Liver (tissue), 9 donors: ENCODE results near the gene AVEN. TPM values are rescaled to one million over a fixed set of nuclear protein-coding genes. Genes with fewer than 3 reads are reported as not detected.

Experiments
- DNase-seq: peaks from one replicate; pipeline ENCODE4 v3.0.0-alpha.2; 2017; ENCODE audit warnings: low spot score
- H3K27ac ChIP-seq, 2 donors: one replicate each; pipeline ENCODE4 v1.7.0; 2013; ENCODE audit warnings: inconsistent platforms in 2 of 2, low read length in 2 of 2, control low read depth in 1 of 2, low read depth in 1 of 2, mild to moderate bottlenecking in 1 of 2
- H3K27me3 ChIP-seq, 4 donors: one replicate each; pipeline versions ENCODE4 v1.6.1 to v1.7.0; 2013; ENCODE audit warnings: low read length in 3 of 4, inconsistent platforms in 1 of 4, mild to moderate bottlenecking in 1 of 4, moderate library complexity in 1 of 4; ENCODE audit not compliant: control insufficient read depth in 4 of 4, insufficient read depth in 4 of 4
- H3K36me3 ChIP-seq, 4 donors: one replicate each; pipeline versions ENCODE4 v1.6.1 to v1.7.0; 2013; ENCODE audit warnings: low read length in 3 of 4, mild to moderate bottlenecking in 3 of 4, low read depth in 1 of 4, moderate library complexity in 1 of 4; ENCODE audit not compliant: control insufficient read depth in 4 of 4, insufficient read depth in 3 of 4
- H3K4me1 ChIP-seq, 4 donors: one replicate each; pipeline versions ENCODE4 v1.6.1 to v1.7.0; 2013; ENCODE audit warnings: low read length in 3 of 4, mild to moderate bottlenecking in 3 of 4, moderate library complexity in 1 of 4; ENCODE audit not compliant: control insufficient read depth in 4 of 4, insufficient read depth in 4 of 4
- H3K4me3 ChIP-seq, 3 donors: one replicate each; pipeline versions ENCODE4 v1.6.1 to v1.7.0; 2013; ENCODE audit warnings: low read length in 3 of 3, control low read depth in 1 of 3, low read depth in 1 of 3, mild to moderate bottlenecking in 1 of 3
- H3K9ac ChIP-seq, 2 donors: one replicate each; pipeline ENCODE4 v1.7.0; 2013; ENCODE audit warnings: low read length in 2 of 2, mild to moderate bottlenecking in 2 of 2, moderate library complexity in 2 of 2, control low read depth in 1 of 2, low read depth in 1 of 2
- H3K9me3 ChIP-seq, 4 donors: one replicate each; pipeline versions ENCODE4 v1.6.1 to v1.7.0; 2013; ENCODE audit warnings: low read length in 3 of 4; ENCODE audit not compliant: control insufficient read depth in 4 of 4
- EGR1 ChIP-seq, 2 donors: IDR thresholded peaks; 2 replicates each; pipeline ENCODE4 v1.6.1; 2016 to 2018; ENCODE audit warnings: antibody characterized with exemption in 2 of 2, low read depth in 2 of 2
- FOXA1 ChIP-seq: IDR thresholded peaks from 2 replicates; pipeline ENCODE4 v1.6.1; 2016; ENCODE audit warnings: antibody characterized with exemption
- FOXA2 ChIP-seq: IDR thresholded peaks from 2 replicates; pipeline ENCODE4 v1.6.1; 2016; ENCODE audit warnings: antibody characterized with exemption
- GABPA ChIP-seq, 2 donors: IDR thresholded peaks in 1 of 2; conservative IDR thresholded peaks in 1 of 2; 2 replicates each; pipeline ENCODE4 v1.6.1; 2016; ENCODE audit warnings: antibody characterized with exemption in 2 of 2, mild to moderate bottlenecking in 1 of 2, moderate library complexity in 1 of 2
- HNF4A ChIP-seq, 2 donors: conservative IDR thresholded peaks; 2 replicates each; pipeline ENCODE4 v1.6.1; 2016; ENCODE audit warnings: antibody characterized with exemption in 2 of 2, mild to moderate bottlenecking in 2 of 2
- HNF4G ChIP-seq: IDR thresholded peaks from 2 replicates; pipeline ENCODE4 v1.6.1; 2016; ENCODE audit warnings: antibody characterized with exemption
- JUND ChIP-seq, 2 donors: IDR thresholded peaks; 2 replicates each; pipeline ENCODE4 v1.6.1; 2016; ENCODE audit warnings: antibody characterized with exemption in 2 of 2
- NR2F2 ChIP-seq: IDR thresholded peaks from 2 replicates; pipeline ENCODE4 v1.6.1; 2016; ENCODE audit warnings: antibody characterized with exemption
- RAD21 ChIP-seq, 2 donors: IDR thresholded peaks; 2 replicates each; pipeline ENCODE4 v1.6.1; 2016; ENCODE audit warnings: antibody characterized with exemption in 2 of 2, mild to moderate bottlenecking in 2 of 2
- RXRA ChIP-seq, 2 donors: IDR thresholded peaks; 2 replicates each; pipeline ENCODE4 v1.6.1; 2017 to 2018; ENCODE audit warnings: antibody characterized with exemption in 2 of 2, mild to moderate bottlenecking in 1 of 2
- SP1 ChIP-seq: IDR thresholded peaks from 2 replicates; pipeline ENCODE4 v1.6.1; 2018; ENCODE audit warnings: antibody characterized with exemption, mild to moderate bottlenecking
- TAF1 ChIP-seq: conservative IDR thresholded peaks from 2 replicates; pipeline ENCODE4 v1.6.1; 2016; ENCODE audit warnings: antibody characterized with exemption, mild to moderate bottlenecking
- YY1 ChIP-seq: IDR thresholded peaks from 2 replicates; pipeline ENCODE4 v1.6.1; 2016; ENCODE audit warnings: antibody characterized with exemption, mild to moderate bottlenecking
- WGBS: extraction: QIAGEN DNeasy Blood & Tissue Kit; methylation state at CpG from one replicate; pipeline ENCODE4 v1.1.7; 2013; 5-methylcytosine and 5-hydroxymethylcytosine counted together
- polyA plus RNA-seq, 2 donors: library from polyadenylated mRNA; stranded (reverse) in 1 of 2; unstranded in 1 of 2; fragments of 200-250 nt in 1 of 2; fragments of >200 nt in 1 of 2; fragmentation: Nextera tagmentation in 1 of 2; extraction: Ambion mirVana in 1 of 2; gene quantifications; one replicate each; pipeline versions ENCODE4 v1.2.1 to v1.2.3, GENCODE V29; 2013 to 2015
- total RNA-seq, 2 donors: library from RNA; depleted of rRNA; stranded (reverse); fragments of >200 nt; gene quantifications; one replicate each; pipeline ENCODE4 v1.2.3, GENCODE V29; 2014
- TF ChIP-seq, protein P1 (sequence below): IDR thresholded peaks from 2 replicates; pipeline ENCODE4 v1.6.1; 2016; ENCODE audit warnings: antibody characterized with exemption, mild to moderate bottlenecking
- TF ChIP-seq, protein P2 (sequence below): IDR thresholded peaks from 2 replicates; pipeline ENCODE4 v1.6.1; 2016; ENCODE audit warnings: antibody characterized with exemption
- TF ChIP-seq, protein P3 (sequence below): IDR thresholded peaks from 2 replicates; pipeline ENCODE4 v1.6.1; 2016; ENCODE audit warnings: antibody characterized with exemption
- TF ChIP-seq, protein P4 (sequence below): IDR thresholded peaks from 2 replicates; pipeline ENCODE4 v1.6.1; 2016; ENCODE audit warnings: antibody characterized with exemption
- TF ChIP-seq, protein P5 (sequence below): fragments of 150-350 bp; IDR thresholded peaks from 2 replicates; pipeline ENCODE4 v1.5.1; 2017; ENCODE audit warnings: improper control_type of control experiment, low read depth, low read length; ENCODE audit not compliant: missing input control
- donor health status: healthy.
- donor health status: healthy.
- donor health status: healthy.
- donor health status: healthy.
- donor health status: healthy.

The AVEN gene
- total and polyA plus RNA-seq, 4 donors: 5.3 to 12.4 (median 7.0) TPM

DNA sequence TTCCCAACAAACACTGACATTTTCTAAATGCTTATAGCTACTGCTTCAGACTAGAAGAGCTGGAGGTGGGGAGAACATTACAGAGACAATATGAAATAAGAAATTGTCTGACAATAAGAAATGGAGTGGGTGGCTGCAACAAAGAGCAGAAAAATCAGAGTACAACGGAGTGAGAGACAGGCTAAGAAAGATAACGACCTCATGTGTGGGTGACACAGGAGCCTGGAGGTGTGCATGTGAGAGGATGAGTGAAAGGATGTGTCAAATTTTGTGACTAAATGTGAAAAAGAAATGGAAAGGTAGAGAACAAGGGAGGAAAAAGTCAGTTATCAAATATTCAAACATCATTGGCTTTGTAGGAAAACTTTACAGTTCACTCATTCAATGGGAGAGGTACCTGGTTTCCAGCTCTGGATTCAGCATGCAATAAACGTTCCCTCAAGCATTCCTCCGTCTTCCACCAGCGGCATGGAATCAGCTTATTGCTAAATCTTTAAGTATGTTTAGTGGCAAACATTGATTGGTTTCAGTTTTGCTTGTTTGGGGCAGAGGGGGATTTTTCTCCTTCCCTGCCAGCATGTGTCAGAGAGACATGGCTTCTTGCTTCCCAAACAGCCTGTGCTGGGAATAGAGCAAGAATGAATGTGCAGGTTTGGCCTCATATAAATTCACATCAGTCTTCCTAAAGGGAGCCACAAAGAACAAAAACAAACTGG is 174.5 kb downstream of the AVEN start:
- TF ChIP-seq NR2F2: no peak
- Histone ChIP-seq H3K27me3 (no peaks in the 10 kb centered on the region), H3K27ac (no peak overlapping the region), H3K9ac (no peak overlapping the region), H3K4me1 (no peaks in the 10 kb centered on the region), H3K36me3 (peaks cover 9 to 19% (median 15%) of the 10 kb centered on the region in 4 donors), H3K9me3 (no peaks in the 10 kb centered on the region), H3K4me3 (no peak overlapping the region)
- no peak for DNase-seq
- WGBS: 85% methylated on average over 5 of the region's 5 CpGs

DNA sequence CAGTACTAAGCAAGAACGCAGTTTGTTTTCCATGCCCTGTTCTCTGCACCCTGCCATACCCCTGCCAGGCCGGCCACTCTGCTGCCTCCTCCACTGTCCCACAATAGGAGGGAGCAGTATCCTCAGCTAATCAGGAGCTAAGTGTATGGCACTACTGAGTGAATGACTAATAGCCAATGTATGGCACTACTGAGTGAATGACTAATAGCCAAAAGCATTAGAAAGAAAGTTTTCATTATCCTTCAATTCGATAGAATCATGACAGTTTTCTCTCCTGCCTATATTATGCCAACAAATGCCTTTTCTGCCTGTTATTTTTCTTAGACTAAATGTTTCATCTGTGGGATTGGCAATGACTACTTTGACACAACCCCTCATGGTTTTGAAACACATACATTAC is 178.2 kb downstream of the AVEN start:
- H3K27ac ChIP-seq: no peak overlapping the region
- 97% methylated on average over 3 of the region's 3 CpGs for WGBS
- TF ChIP-seq, protein P1, sequence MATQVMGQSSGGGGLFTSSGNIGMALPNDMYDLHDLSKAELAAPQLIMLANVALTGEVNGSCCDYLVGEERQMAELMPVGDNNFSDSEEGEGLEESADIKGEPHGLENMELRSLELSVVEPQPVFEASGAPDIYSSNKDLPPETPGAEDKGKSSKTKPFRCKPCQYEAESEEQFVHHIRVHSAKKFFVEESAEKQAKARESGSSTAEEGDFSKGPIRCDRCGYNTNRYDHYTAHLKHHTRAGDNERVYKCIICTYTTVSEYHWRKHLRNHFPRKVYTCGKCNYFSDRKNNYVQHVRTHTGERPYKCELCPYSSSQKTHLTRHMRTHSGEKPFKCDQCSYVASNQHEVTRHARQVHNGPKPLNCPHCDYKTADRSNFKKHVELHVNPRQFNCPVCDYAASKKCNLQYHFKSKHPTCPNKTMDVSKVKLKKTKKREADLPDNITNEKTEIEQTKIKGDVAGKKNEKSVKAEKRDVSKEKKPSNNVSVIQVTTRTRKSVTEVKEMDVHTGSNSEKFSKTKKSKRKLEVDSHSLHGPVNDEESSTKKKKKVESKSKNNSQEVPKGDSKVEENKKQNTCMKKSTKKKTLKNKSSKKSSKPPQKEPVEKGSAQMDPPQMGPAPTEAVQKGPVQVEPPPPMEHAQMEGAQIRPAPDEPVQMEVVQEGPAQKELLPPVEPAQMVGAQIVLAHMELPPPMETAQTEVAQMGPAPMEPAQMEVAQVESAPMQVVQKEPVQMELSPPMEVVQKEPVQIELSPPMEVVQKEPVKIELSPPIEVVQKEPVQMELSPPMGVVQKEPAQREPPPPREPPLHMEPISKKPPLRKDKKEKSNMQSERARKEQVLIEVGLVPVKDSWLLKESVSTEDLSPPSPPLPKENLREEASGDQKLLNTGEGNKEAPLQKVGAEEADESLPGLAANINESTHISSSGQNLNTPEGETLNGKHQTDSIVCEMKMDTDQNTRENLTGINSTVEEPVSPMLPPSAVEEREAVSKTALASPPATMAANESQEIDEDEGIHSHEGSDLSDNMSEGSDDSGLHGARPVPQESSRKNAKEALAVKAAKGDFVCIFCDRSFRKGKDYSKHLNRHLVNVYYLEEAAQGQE: no peak
- no peak for TF ChIP-seq RAD21 (IDR thresholded peaks at IDR 0.05)
- TF ChIP-seq, protein P2, sequence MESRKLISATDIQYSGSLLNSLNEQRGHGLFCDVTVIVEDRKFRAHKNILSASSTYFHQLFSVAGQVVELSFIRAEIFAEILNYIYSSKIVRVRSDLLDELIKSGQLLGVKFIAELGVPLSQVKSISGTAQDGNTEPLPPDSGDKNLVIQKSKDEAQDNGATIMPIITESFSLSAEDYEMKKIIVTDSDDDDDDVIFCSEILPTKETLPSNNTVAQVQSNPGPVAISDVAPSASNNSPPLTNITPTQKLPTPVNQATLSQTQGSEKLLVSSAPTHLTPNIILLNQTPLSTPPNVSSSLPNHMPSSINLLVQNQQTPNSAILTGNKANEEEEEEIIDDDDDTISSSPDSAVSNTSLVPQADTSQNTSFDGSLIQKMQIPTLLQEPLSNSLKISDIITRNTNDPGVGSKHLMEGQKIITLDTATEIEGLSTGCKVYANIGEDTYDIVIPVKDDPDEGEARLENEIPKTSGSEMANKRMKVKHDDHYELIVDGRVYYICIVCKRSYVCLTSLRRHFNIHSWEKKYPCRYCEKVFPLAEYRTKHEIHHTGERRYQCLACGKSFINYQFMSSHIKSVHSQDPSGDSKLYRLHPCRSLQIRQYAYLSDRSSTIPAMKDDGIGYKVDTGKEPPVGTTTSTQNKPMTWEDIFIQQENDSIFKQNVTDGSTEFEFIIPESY: no peak
- no peak for TF ChIP-seq JUND (IDR thresholded peaks at IDR 0.05)
- no peak for TF ChIP-seq YY1
- TF ChIP-seq, protein P3, sequence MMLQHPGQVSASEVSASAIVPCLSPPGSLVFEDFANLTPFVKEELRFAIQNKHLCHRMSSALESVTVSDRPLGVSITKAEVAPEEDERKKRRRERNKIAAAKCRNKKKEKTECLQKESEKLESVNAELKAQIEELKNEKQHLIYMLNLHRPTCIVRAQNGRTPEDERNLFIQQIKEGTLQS: no peak
- no peak for TF ChIP-seq GABPA (IDR thresholded peaks at IDR 0.05 in 1 of 2, conservative IDR thresholded peaks at IDR 0.05 in 1 of 2)
- no peak for TF ChIP-seq NR2F2
- TF ChIP-seq, protein P4, sequence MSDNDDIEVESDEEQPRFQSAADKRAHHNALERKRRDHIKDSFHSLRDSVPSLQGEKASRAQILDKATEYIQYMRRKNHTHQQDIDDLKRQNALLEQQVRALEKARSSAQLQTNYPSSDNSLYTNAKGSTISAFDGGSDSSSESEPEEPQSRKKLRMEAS: no peak
- no peak for TF ChIP-seq SP1
- no peak for TF ChIP-seq RXRA (IDR thresholded peaks at IDR 0.05)
- TF ChIP-seq FOXA2: no peak
- TF ChIP-seq HNF4G: no peak
- TF ChIP-seq TAF1: no peak
- TF ChIP-seq, protein P5, sequence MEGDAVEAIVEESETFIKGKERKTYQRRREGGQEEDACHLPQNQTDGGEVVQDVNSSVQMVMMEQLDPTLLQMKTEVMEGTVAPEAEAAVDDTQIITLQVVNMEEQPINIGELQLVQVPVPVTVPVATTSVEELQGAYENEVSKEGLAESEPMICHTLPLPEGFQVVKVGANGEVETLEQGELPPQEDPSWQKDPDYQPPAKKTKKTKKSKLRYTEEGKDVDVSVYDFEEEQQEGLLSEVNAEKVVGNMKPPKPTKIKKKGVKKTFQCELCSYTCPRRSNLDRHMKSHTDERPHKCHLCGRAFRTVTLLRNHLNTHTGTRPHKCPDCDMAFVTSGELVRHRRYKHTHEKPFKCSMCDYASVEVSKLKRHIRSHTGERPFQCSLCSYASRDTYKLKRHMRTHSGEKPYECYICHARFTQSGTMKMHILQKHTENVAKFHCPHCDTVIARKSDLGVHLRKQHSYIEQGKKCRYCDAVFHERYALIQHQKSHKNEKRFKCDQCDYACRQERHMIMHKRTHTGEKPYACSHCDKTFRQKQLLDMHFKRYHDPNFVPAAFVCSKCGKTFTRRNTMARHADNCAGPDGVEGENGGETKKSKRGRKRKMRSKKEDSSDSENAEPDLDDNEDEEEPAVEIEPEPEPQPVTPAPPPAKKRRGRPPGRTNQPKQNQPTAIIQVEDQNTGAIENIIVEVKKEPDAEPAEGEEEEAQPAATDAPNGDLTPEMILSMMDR: no peak
- no peak for TF ChIP-seq FOXA1
- TF ChIP-seq HNF4A (conservative IDR thresholded peaks at IDR 0.05): no peak
- no peak for TF ChIP-seq EGR1 (IDR thresholded peaks at IDR 0.05; ENCODE audit: low read depth in 2 of 2)
- no peaks in the 10 kb centered on the region for H3K27me3 ChIP-seq
- no peaks in the 10 kb centered on the region for H3K4me1 ChIP-seq
- H3K9ac ChIP-seq: no peak overlapping the region
- no peak for DNase-seq
- no peak overlapping the region for H3K4me3 ChIP-seq
- H3K9me3 ChIP-seq: no peaks in the 10 kb centered on the region
- H3K36me3 ChIP-seq: peaks cover 6 to 13% (median 8%) of the 10 kb centered on the region in 4 donors
